Rectal smooth muscle tissue (tissue), 1 donor: ENCODE data around the gene KIFC1.
"Not testable (repeated sequence)": the region's sequence is repeated elsewhere in the genome, so short reads cannot be mapped to it uniquely, and the experiment has no call there.

Source experiments
- H3K27ac ChIP-seq: one replicate; pipeline ENCODE4 v1.7.0; 2013; ENCODE audit warnings: low read depth, low read length, inconsistent platforms
- H3K27me3 ChIP-seq: one replicate; pipeline ENCODE4 v1.7.0; 2013; ENCODE audit warnings: low read length; ENCODE audit not compliant: control insufficient read depth, insufficient read depth
- H3K36me3 ChIP-seq: one replicate; pipeline ENCODE4 v1.7.0; 2013; ENCODE audit warnings: low read length; ENCODE audit not compliant: control insufficient read depth, insufficient read depth
- H3K4me1 ChIP-seq: one replicate; pipeline ENCODE4 v1.7.0; 2013; ENCODE audit warnings: low read length; ENCODE audit not compliant: control insufficient read depth, insufficient read depth
- H3K4me3 ChIP-seq: one replicate; pipeline ENCODE4 v1.7.0; 2013; ENCODE audit warnings: low read length
- H3K9ac ChIP-seq: one replicate; pipeline ENCODE4 v1.7.0; 2013; ENCODE audit warnings: low read length

Gene KIFC1, protein sequence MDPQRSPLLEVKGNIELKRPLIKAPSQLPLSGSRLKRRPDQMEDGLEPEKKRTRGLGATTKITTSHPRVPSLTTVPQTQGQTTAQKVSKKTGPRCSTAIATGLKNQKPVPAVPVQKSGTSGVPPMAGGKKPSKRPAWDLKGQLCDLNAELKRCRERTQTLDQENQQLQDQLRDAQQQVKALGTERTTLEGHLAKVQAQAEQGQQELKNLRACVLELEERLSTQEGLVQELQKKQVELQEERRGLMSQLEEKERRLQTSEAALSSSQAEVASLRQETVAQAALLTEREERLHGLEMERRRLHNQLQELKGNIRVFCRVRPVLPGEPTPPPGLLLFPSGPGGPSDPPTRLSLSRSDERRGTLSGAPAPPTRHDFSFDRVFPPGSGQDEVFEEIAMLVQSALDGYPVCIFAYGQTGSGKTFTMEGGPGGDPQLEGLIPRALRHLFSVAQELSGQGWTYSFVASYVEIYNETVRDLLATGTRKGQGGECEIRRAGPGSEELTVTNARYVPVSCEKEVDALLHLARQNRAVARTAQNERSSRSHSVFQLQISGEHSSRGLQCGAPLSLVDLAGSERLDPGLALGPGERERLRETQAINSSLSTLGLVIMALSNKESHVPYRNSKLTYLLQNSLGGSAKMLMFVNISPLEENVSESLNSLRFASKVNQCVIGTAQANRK

DNA sequence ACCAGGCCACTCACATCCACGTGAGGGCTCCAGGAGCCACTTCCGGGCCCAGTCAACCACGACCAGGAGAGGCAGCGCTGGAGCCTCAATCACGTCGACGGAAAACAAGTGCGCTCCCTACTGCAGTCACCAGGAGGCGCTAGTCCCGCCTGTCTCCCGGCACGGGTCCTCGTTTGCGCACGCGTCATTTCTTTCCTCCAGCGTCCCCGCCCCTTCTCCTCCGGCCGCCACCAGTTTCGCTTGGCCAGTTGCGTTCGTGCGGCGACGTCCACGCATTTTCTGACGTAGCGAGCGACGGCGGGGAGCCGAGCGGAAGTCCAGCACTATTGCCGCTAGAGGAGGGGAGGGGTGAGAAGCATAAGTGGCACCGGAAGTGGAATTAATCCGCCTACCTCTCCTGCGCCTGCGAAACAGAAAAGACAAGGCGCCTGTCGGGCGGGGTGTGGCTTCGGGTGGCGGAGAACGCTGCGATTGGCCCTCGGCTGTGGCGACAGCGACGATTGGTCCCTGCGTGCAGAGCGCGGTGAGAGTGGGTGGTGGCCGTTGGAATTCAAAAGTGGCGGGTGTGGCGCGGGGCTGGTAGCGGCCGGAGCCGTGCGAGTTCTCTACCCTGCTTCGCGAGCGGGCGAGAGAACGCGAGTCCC is at the start of gene KIFC1:
TSS of gene KIFC1 (plus strand) at position 546 of the 644 bp plus-strand sequence. CDS start 163 bp downstream, outside the sequence.
- Histone ChIP-seq H3K27me3 (no peaks in the 10 kb centered on the region), H3K4me1 (peaks cover 9% of the 10 kb centered on the region), H3K36me3 (no peaks in the 10 kb centered on the region), H3K9ac (peak within 1 kb of the TSS; percentile 21), H3K4me3 (peak within 1 kb of the TSS; percentile 86), H3K27ac (peak within 1 kb of the TSS; percentile 93)

DNA sequence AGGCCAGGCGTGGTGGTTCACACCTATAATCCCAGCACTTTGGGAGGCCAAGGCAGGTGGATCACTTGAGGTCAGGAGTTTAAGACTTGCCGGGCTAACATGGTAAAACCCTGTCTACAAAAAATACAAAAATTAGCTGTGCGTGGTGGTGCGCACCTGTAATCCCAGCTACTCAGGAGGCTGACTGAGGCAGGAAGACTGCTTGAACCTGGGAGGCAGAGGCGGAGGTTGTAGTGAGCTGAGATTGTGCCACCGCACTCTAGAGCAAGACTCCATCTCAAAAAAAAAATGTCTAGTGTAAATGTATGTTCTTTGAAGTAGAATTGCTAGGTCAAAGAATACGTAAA is 48.0 kb upstream of the KIFC1 start:
- H3K4me3 ChIP-seq, H3K4me1 ChIP-seq, H3K27me3 ChIP-seq, H3K36me3 ChIP-seq, H3K27ac ChIP-seq, H3K9ac ChIP-seq: not testable (repeated sequence)

DNA sequence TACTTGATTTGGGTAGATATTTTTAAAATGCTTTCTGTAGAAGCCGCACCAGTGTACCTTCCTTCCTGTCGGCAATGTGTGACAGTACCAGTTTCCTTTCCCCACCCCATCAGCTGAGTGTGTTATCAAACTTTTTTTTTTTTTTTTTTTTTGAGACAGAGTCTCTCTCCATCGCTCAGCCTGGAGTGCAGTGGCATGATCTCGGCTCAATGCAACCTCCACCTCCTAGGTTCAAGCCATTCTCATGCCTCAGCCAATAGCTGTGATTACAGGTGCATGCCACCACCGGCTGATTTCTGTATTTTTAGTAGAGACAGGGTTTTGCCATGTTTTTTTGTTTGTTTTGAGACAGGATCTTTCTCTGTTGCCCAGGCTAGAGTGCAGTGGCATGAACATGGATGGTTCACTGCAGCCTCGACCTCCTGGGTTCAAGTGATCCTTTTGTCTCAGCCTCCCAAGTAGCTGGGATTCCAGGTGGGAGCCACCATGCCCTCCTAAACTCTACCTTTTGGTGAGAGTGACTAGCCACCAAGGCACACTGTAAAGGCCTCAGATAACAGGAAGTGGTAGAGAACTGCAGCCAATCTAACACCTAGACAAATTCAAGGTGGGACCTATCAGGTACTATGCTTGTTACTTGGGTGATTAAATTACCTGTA is 47.5 kb upstream of the KIFC1 start:
- H3K9ac ChIP-seq = no peak overlapping the region
- H3K36me3 ChIP-seq = no peaks in the 10 kb centered on the region
- H3K27ac ChIP-seq = no peak overlapping the region
- H3K4me1 ChIP-seq = no peaks in the 10 kb centered on the region
- H3K4me3 ChIP-seq = no peak overlapping the region
- no peaks in the 10 kb centered on the region for H3K27me3 ChIP-seq

DNA sequence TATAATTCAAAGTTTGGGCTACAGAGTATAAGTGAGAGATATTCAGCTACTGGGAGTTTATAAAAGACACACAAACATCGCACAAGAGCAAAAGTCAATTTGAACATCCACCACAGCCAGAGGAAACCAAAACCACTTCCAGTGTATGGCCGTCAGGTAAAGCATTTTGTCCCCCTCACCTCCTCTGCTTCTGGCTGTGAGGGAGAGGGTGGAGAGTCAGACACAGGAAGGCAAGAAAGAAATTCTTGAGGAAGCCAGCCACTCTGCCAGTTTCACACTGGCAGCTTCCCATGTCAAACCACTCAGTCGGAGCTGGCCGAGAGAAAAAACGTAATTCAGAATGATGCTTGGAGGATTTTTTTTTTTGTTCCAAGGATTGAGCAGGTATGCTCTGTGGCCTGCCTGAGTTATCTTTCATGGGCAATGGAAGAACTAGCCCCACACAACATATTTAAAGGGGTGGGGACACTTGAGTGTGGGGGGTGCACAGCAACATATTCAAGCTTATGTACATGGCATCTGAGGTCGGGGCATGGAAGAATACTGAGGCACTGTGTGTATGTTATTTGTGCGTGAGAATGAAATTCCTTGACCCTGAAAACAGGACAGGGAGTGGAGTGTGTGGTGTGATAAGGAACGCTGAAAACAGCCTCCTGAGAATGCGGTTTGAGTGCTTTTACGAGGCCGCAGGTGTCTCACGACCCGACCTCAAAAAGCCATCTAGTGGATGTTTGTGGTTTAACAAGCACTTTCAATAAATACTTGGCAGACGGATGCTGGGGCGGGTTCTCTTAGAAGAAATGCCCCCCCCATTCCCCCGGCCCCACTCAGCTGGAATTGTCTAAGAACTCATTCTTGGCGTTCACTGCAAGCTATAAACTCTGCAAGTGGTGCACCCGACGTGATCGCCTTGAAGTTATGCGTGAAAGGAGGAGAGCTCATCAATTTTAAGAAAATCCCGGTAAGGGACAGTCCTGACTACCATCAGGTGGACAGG is 46.6 kb upstream of the KIFC1 start:
- no peaks in the 10 kb centered on the region for H3K4me1 ChIP-seq
- H3K9ac ChIP-seq = no peak overlapping the region
- no peaks in the 10 kb centered on the region for H3K27me3 ChIP-seq
- peak overlapping the region; percentile 3 for H3K4me3 ChIP-seq
- no peak overlapping the region for H3K27ac ChIP-seq
- no peaks in the 10 kb centered on the region for H3K36me3 ChIP-seq

DNA sequence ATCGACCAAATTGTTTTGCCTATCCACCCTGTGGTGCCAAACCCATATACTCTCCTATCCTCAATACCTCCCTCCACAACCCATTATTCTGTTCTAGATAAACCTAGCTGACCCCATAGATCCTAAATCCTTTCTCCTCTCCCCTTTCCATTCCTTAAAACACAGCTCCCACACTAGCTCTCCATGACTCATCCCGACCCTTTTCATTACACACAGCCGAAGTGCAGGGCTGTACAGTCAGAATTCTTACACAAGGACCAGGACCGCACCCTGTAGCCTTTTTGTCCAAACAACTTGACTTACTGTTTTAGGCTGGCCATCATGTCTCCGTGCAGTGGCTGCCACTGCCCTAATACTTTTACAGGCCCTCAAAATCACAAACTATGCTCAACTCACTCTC is 44.7 kb upstream of the KIFC1 start:
- H3K36me3 ChIP-seq, H3K27me3 ChIP-seq, H3K4me3 ChIP-seq, H3K9ac ChIP-seq, H3K27ac ChIP-seq, H3K4me1 ChIP-seq: not testable (repeated sequence)

DNA sequence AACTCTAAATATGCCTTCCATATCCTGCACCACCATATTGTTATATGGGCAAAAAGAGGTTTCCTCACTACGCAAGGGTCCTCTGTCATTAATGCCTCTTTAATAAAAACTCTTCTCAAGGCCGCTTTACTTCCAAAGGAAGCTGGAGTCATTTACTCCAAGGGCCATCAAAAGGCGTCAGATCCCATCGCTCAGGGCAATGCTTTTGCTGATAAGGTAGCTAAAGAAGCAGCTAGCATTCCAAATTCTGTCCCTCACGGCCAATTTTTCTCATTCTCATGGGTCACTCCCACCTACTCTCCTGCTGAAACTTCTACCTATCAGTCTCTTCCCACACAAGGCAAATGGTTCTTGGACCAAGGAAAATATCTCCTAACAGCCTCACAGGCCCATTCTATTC is 43.8 kb upstream of the KIFC1 start:
- no peaks in the 10 kb centered on the region for H3K27me3 ChIP-seq
- no peaks in the 10 kb centered on the region for H3K36me3 ChIP-seq
- H3K4me1 ChIP-seq = no peaks in the 10 kb centered on the region
- H3K27ac ChIP-seq = no peak overlapping the region
- no peak overlapping the region for H3K9ac ChIP-seq
- H3K4me3 ChIP-seq = no peak overlapping the region

DNA sequence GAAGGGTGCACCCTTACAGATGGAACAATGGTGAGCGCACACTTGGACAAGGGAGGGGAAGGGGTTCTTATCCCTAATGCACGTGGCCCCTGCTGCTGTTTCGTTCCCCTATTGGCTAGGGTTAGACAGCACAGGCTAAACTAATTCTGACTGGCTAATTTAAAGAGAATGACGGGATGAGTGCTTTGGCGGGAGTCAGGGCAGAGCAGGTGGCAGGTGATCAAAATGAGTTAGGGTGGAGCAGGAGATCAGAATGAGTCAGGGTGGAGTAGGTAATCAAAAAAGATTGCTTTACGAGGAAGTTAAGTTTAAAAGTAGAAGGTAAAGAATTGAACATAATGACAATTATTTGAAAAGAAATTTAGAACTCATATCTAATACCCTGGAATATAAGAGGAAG is 35.8 kb upstream of the KIFC1 start:
- not testable (repeated sequence) for H3K27ac ChIP-seq, H3K9ac ChIP-seq, H3K36me3 ChIP-seq, H3K4me1 ChIP-seq, H3K4me3 ChIP-seq, H3K27me3 ChIP-seq

DNA sequence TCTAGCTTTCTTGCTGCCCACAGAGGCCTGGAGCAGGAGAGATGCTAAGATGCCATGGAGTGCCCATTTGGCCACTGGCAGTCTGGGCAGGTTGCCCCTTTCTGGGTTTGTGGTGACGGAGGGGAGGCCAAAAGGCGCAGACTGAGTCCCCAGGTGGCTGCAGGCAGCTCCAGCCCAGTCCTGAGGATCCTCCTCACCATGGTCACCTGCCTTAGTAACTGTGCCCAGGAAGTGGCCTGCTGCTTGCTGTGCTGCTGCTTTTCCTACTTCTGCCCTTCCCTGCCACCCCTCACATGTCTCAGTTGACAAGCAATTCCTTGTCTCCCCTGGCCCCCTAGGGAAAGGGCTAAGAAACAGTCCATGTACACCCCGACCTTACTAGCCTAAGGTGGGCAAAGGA is 35.3 kb upstream of the KIFC1 start:
- H3K4me1 ChIP-seq = no peaks in the 10 kb centered on the region
- no peak overlapping the region for H3K4me3 ChIP-seq
- no peak overlapping the region for H3K9ac ChIP-seq
- no peak overlapping the region for H3K27ac ChIP-seq
- H3K36me3 ChIP-seq = no peaks in the 10 kb centered on the region
- H3K27me3 ChIP-seq = no peaks in the 10 kb centered on the region

DNA sequence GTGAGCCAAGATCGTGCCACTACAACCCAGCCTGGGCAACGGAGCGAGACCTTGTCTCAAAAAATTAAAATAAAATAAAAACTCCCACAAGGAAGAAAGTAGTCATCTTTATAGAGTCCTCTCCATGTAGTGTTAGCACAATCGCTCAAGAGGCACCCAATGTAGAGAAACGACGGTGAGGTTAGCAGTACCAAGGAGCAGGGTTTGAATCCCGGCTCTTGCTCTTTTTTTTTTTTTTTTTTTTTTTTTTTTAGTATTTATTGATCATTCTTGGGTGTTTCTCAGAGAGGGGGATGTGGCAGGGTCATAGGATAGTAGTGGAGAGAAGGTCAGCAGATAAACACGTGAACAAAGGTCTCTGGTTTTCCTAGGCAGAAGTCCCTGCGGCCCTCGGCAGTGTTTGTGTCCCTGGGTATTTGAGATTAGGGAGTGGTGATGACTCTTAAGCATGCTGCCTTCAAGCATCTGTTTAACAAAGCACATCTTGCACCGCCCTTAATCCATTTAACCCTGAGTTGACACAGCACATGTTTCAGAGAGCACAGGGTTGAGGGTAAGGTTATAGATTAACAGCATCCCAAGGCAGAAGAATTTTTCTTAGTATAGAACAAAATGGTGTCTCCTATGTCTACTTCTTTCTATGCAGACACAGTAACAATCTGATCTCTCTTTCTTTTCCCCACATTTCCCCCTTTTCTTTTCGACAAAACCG is 34.3 kb upstream of the KIFC1 start:
- not testable (repeated sequence) for H3K4me3 ChIP-seq, H3K27me3 ChIP-seq, H3K9ac ChIP-seq, H3K4me1 ChIP-seq, H3K36me3 ChIP-seq, H3K27ac ChIP-seq

DNA sequence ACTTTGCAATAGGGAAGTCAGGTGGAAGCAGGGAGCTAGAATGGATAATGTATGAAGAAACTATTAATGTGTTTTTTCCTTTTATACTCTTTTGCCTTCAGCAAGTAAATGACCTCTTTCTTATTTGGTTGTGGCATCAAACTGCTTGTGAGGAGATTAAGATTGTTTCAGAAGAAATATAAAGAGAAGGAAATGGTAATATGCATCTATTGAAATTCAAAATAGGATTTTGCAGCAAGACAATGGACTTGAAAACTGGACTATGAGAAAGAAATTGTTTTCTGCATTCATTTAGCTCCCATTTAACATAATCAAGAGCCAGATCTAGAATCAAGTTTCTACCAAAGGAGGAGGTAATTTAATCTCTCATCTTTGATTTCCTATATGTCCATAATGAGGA is 32.3 kb upstream of the KIFC1 start:
- no peaks in the 10 kb centered on the region for H3K27me3 ChIP-seq

DNA sequence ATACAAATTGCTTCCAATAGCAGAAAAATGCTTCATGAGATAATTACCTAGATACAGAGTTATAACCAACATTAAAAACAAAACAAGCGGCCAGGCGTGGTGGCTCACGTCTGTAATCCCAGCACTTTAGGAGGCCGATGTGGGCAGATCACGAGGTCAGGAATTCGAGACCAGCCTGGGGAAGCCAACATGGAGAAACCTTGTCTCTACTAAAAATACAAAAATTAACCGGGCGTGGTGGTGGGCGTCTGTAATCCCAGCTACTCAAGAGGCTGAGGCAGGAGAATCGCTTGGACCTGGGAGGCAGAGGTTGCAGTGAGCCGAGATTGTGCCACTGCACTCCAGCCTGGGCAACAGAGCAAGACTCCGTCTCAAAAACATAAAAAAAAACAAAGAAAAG is 28.1 kb upstream of the KIFC1 start:
- not testable (repeated sequence) for H3K36me3 ChIP-seq, H3K27me3 ChIP-seq, H3K4me3 ChIP-seq, H3K9ac ChIP-seq, H3K4me1 ChIP-seq, H3K27ac ChIP-seq

More for the DNA sequence above, 32.3 kb upstream of the KIFC1 start:
- Histone ChIP-seq H3K27ac (no peak overlapping the region), H3K9ac (no peak overlapping the region), H3K36me3 (no peaks in the 10 kb centered on the region), H3K4me3 (no peak overlapping the region), H3K4me1 (no peaks in the 10 kb centered on the region)
